ENCODE measurements around the gene PLXNA4. TPM values are rescaled to one million over a fixed set of nuclear protein-coding genes. Genes with fewer than 3 reads are reported as not detected.

The PLXNA4 gene
- total RNA-seq, 4 donors from 2014 or later, result 4.8 to 19.7 (median 10.7) TPM

- Histone ChIP-seq H3K27ac (no peak overlapping the region), H3K4me1 (no peaks in the 10 kb centered on the region), H3K4me3 (no peak overlapping the region), H3K9me3 (no peaks in the 10 kb centered on the region), H3K36me3 (no peaks in the 10 kb centered on the region), H3K27me3 (no peaks in the 10 kb centered on the region)
- no peak for ATAC-seq
- TF ChIP-seq POLR2AphosphoS5 (IDR thresholded peaks at IDR 0.05), result no peak
- TF ChIP-seq EP300 (IDR thresholded peaks at IDR 0.05), result no peak
- no peak for TF ChIP-seq CTCF (IDR thresholded peaks at IDR 0.05)
- TF ChIP-seq POLR2A (IDR thresholded peaks at IDR 0.05), result no peak
- WGBS, 2 donors (ENCODE audit: low coverage in 1 of 2), result 92 to 96% methylated on average over 3 to 6 of the region's 6 CpGs
Measured at GRCh38 chr7:132100981-132101380, 475.3 kb downstream of the PLXNA4 start.

- H3K4me3 ChIP-seq, result no peak overlapping the region
- WGBS, 2 donors (ENCODE audit: low coverage in 1 of 2), result 84 to 93% methylated on average over 3 of the region's 3 CpGs
- H3K4me1 ChIP-seq, result no peaks in the 10 kb centered on the region
- no peak for ATAC-seq
- H3K9me3 ChIP-seq, result no peaks in the 10 kb centered on the region
- no peaks in the 10 kb centered on the region for H3K27me3 ChIP-seq
- TF ChIP-seq CTCF (IDR thresholded peaks at IDR 0.05), result no peak
- no peak for TF ChIP-seq POLR2A (IDR thresholded peaks at IDR 0.05)
- no peak for TF ChIP-seq EP300 (IDR thresholded peaks at IDR 0.05)
- no peak for TF ChIP-seq POLR2AphosphoS5 (IDR thresholded peaks at IDR 0.05)
- no peaks in the 10 kb centered on the region for H3K36me3 ChIP-seq
- no peak overlapping the region for H3K27ac ChIP-seq
Measured at GRCh38 chr7:132100483-132100882, 475.8 kb downstream of the PLXNA4 start.

DNA sequence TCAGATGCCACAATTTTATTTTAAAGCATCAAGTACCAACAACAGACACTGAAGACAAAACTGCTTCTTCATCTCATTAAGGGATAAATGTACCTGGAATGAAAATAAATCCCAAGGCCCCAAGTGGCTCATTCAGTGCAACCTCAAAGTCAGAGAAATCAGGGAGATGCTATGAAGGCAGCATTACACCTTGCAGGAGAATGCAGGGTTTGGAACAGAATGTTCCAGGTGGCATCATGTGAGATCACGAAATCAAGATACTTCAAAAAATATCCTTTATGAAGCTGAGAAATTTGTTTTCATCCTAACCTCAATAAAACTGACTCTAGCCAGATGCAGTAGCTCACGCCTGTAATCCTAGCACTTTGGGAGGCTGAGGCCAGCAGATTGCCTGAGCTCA, 477.1 kb downstream of the PLXNA4 start:
- WGBS, 2 donors (ENCODE audit: low coverage in 1 of 2), result 75 to 89% methylated on average over 2 of the region's 2 CpGs
- H3K27ac ChIP-seq, result no peak overlapping the region
- no peaks in the 10 kb centered on the region for H3K36me3 ChIP-seq
- H3K4me1 ChIP-seq, result no peaks in the 10 kb centered on the region
- no peak for ATAC-seq
- no peak overlapping the region for H3K4me3 ChIP-seq
- no peaks in the 10 kb centered on the region for H3K9me3 ChIP-seq
- no peak for TF ChIP-seq POLR2A (IDR thresholded peaks at IDR 0.05)
- TF ChIP-seq EP300 (IDR thresholded peaks at IDR 0.05), result no peak
- no peak for TF ChIP-seq POLR2AphosphoS5 (IDR thresholded peaks at IDR 0.05)
- TF ChIP-seq CTCF (IDR thresholded peaks at IDR 0.05), result no peak
- no peaks in the 10 kb centered on the region for H3K27me3 ChIP-seq

DNA sequence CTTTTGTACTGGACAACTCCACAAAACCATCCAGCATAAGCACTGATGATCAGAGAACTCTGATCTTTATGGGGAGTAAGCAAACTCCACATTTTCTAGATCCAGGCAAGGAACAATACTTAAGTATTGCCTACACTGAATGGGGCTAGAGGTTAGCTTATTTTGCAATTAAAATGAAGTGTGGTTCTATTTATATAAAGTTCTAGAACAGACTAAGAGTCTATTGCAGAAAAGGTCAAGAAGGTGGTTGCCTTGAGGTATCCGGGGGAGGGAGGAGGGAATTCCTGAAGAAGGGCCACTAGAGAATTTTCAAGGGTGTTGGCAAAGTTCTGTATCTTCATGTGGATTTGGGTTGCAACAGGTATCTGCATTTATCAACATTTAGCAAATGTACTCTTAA, 477.9 kb downstream of the PLXNA4 start:
- H3K4me3 ChIP-seq, result no peak overlapping the region
- no peak for TF ChIP-seq POLR2A (IDR thresholded peaks at IDR 0.05)
- TF ChIP-seq EP300 (IDR thresholded peaks at IDR 0.05), result no peak
- no peak for TF ChIP-seq CTCF (IDR thresholded peaks at IDR 0.05)
- no peak for TF ChIP-seq POLR2AphosphoS5 (IDR thresholded peaks at IDR 0.05)
- H3K36me3 ChIP-seq, result no peaks in the 10 kb centered on the region
- no peak for ATAC-seq
- no peak overlapping the region for H3K27ac ChIP-seq
- no peaks in the 10 kb centered on the region for H3K27me3 ChIP-seq
- WGBS, 2 donors (ENCODE audit: low coverage in 1 of 2), result 80% methylated on average over 1 of the region's 1 CpG; no CpG with 5 or more reads in 1 of the 2 donors
- H3K9me3 ChIP-seq, result no peaks in the 10 kb centered on the region
- no peaks in the 10 kb centered on the region for H3K4me1 ChIP-seq

- H3K4me1 ChIP-seq, result no peaks in the 10 kb centered on the region
- no peak for TF ChIP-seq CTCF (IDR thresholded peaks at IDR 0.05)
- ATAC-seq, result no peak
- no peak overlapping the region for H3K27ac ChIP-seq
- no peaks in the 10 kb centered on the region for H3K36me3 ChIP-seq
- no peaks in the 10 kb centered on the region for H3K27me3 ChIP-seq
- no peaks in the 10 kb centered on the region for H3K9me3 ChIP-seq
- 63 to 100% methylated on average over 2 to 4 of the region's 9 CpGs for WGBS, 2 donors (ENCODE audit: low coverage in 1 of 2)
- no peak overlapping the region for H3K4me3 ChIP-seq
Measured at GRCh38 chr7:132097550-132098134, 478.6 kb downstream of the PLXNA4 start.

All from gastroesophageal sphincter (tissue), 4 donors.